RKO (cell line): ENCODE data around the gene EFCAB10.

Experiments
- DNase-seq: peaks from one replicate; pipeline ENCODE4 v3.0.0-alpha.2; 2016; ENCODE audit warnings: low spot score

The EFCAB10 gene, protein sequence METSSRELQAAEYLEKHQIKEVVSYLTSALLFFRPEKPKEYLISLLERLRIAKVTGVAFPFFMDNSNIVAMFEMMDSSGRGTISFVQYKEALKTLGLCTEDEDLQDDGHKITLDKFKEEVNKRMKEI

DNA sequence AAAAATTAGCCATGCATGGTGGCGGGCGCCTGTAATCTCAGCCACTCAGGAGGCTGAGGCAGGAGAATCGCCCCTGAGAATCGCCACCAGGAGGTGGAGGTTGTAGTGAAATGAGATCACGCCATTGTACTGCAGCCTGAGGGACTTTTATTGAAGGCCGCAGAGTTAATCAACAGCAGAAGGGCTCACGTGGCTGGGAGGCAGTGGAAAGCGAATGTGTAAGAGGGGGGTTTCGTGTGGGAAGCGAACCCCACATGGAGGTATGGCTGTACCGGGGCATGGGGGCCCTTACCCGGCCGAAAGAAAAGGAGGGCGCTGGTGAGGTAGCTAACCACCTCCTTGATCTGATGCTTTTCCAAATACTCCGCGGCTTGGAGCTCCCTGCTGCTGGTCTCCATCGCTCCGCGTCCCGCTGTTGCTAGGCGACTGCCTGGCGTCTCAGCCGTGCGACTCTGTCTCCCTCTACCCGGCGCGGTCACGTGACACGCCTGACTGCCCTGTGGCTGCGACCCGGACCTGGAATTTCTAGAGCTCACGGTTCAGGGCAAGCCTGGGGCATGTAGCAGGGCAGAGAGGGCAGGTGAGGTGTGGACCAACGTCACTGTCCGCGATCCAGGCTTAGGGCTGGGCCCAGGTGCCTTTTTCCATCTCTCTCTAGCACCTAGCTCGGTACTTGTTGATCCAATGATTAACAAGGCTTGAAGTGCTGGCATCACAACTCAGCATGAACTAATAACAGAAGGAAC, at the start of gene EFCAB10:
Gene EFCAB10 (minus strand): TSS at position 428 of the 746 bp plus-strand sequence. CDS start 30 bp downstream, at position 398.
- no peak for DNase-seq

DNA sequence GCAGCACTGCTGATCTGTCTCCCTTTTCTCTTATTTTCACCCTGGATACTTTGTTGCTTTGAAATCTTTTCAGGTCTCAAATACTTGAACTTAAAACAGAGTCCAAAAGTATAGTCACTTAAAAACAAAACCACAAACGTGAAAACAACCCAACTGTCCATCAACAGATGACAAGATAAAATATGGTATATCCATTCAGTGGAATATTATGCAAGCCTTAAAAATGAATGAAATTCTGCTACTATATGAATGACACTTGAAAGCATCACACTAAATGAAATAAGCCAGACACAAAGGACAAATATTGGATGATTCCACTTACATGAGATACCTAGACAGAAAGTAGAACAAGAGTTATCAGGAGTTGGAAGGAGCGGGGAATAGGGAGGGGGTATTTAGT, 44.7 kb upstream of the EFCAB10 start:
- DNase-seq = no peak

DNA sequence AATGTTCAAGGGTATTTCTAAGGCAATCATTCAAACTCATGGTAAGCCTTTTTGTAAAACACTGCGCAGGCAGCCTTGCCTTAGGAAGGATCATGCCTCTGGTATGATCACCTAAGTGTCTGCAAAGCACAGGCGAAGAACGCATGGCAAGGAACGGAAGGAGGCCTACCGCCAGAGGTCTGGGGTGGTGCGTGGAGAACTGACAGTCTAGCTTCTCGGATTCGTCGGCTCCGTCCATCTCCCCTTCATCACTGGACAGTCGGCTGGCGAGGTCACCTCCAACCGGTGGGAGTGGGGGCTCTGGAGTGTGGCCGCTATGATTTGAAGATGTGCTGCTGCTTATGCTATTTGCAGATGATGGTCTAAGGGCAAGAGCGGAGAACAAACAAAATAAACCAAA, 42.6 kb upstream of the EFCAB10 start:
- DNase-seq = no peak

DNA sequence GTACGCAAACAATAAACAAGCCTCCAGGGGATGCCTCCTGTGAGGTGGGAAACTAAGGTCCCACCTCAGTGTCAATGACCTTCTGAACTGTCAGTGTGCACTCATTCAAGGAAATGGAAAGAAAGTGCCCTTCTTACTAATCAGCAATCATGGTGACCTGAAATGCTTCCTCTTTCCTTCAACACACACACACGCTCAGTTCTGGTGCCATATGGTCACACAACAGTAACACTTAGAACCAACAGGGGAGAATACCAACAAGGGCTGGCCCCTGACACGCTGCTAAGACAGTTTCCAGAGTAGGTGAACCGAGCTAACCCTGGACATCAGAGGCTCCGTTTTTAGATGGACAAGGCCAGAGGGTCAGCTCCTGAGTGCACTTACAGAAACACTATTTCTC, 42.1 kb upstream of the EFCAB10 start:
- DNase-seq = no peak

DNA sequence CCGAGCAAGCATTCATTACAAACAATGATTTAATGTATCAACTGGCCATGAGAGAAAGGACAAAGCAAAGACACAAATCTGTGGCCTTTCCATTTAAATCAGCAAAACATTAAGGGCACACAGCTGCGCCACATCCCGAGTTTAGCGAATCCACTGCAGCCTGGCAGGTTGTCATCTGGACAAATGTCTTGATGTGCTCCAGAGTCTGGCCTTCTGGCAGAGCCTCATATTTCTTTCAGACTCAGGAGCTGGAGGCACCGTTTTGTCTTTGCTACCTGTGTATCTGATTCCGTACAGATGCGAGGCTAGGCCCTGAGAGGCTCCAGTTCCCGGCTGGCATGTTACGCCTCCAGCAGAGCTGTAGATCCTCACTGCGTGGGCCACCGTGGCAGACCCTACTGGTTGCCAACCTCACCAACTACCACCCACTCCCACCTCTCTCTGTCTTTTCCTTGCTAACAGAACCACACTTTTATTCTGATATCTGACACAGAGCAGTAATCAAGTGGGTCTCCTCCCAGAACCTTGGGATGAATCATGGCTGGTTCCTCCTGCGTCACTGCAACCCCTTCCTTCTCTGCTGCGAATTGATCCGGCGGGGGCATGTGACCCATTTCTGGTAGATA, 40.9 kb upstream of the EFCAB10 start:
- no peak for DNase-seq

DNA sequence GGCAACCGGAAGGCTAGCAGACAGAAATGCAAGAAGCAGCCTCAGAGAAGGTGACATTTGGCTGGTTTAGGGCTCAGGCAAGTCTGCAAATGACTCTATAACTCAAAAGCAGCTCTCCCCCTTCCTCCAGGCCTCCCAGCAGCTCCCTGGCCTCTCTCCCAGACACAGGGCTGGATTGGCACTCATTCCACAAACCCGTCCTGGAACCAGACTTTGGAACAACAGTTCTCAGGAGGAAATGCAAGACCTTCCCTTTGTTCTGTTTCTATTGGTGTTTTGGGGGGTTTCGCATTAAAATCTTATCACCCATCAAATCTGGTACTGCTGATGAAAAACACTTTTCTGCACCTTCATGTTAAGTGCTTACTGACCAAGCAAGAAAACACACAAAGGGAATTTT, 40.3 kb upstream of the EFCAB10 start:
- no peak for DNase-seq

DNA sequence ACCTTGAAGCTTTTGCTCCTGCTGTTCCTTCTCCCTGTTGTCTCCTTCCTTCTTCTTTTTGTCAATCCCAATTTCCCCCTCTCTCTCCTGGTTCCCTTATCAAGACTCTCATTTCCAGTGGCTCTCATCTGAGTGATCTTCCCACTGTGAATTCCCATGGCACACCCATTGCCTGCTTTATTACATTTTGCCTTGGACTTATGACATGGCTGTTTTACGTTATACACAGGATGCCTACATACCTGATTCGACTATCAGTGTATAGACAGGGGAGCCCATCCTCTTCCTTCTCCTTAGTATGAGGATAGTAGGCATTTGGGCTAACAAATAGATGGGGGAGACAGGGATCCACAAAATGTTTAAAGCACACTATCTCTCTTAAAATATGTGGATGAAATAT, 39.9 kb upstream of the EFCAB10 start:
- no peak for DNase-seq

DNA sequence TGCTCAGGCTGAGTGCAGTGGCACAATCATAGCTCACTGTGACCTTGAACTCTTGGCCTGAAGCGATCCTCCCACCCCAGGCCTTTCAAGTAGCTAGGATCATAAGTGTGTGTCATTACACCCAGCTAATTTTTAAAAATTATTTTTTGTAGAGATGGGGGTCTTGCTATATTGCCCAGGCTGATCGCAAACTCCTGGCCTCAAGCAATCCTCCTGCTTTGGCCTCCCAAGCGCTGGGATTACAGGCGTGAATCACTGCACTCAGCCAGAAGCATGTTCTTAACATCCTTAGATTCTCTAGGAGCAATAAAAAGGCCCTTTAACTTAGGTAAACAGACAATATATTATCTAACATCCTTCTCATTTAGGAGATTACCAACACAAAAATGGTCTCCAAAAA, 38.3 kb upstream of the EFCAB10 start:
- DNase-seq = no peak

DNA sequence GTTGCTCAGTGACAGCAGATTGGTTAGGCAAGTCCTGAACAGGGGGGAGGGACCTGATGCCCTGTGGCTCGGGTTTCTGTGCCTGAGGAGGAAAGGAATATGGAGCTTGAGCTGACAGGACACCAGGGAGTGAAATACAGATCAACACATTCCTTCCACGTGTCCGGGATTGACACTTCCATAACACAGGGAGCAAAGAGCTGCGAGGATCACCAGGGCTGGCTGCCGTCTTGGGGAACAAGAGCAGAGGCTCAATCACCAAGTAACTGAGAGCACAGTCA, 36.7 kb upstream of the EFCAB10 start:
- DNase-seq = no peak

DNA sequence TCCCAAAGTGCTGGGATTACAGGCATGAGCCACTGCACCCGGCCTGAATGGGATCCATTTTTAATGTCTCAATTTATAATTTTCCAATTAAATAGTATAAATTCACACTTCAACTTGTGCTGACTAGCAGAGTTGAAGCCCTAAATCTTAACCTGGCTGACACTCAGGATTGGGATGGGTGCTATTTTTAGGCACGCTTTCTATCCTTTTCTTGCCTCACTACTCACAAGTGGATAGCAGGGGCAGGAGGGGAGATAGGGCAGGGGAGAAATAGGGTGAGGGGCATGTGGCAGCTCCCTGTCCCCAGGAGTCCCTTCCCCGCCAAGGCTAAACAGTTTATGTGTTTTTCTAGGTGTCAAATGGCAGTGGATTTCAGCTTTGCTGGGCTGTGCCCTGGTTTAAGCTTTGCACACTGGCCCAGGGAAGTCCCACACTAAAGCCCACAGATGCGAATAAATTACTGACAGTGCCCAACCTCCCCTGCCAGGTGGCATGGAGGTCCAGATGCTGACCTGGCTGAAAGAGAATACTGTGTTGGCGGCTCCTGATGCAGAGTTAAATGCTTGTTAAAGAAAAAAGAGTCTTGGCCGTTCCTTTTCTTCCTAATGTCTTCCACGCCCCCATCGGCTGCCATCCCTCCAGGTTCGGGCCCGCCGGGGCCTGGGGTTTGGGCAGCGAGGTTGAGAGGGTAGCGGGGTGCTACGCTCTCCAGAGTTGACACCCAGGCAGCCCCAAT, 36.2 kb upstream of the EFCAB10 start:
- DNase-seq = no peak

DNA sequence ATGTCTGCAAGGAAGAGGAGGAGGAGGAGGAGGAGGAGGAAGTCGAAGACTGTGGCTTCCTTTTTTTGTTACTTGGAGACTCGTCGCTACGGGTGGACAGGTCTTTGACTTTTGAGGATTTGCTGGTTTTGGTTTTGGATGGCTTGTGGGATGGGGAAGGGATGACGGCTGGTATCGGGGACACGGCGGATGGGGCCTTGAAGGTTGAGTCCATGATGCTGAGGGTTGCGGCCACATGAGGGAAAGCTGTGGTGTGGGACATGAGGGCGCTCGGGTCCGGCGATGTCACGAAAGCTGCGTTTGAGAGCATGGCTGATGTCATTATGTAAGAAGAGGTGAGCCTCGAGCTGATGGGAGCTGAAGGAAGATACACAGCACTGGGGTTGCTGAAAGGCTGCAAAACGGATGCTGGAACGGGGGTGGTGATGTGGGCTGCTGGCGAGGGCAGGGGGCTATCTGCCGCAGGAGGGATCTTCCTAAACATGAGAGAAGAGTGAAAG, 33.1 kb upstream of the EFCAB10 start:
- DNase-seq = no peak

DNA sequence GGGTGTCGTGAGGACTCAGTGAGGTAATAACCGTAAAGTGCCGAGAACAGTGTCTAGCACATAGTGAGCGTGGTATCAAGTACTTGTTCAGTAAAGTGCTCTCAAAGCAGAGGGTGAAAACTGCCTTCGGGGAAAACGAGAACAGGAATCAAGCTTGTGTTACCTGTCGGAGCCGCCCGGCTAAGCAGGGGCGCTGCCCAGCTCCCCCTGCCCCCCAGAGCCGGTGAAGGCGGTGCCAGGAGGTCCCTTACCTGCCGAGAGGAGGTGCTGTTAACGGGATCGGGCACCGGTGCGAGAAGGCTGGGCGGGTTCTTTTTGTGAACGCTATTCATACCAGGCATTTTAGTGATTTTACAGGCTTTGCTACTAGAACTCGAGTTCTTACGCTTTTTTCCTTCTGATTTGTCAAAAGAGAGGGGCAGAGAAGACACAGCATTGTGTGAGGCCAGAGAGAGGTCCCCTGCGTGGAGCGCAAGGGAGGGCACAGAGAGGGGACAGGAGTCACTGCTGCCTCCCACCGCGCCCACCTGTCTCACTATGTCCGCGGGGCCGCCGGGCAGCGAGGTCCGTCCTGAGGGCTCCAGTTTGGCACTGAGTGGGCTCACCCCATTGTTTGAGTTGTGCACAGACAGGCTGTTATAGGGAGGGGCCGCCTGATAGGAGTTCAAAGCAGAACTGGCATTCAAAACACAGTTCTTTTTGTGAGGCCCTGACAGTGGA, 32.5 kb upstream of the EFCAB10 start:
- DNase-seq = no peak

DNA sequence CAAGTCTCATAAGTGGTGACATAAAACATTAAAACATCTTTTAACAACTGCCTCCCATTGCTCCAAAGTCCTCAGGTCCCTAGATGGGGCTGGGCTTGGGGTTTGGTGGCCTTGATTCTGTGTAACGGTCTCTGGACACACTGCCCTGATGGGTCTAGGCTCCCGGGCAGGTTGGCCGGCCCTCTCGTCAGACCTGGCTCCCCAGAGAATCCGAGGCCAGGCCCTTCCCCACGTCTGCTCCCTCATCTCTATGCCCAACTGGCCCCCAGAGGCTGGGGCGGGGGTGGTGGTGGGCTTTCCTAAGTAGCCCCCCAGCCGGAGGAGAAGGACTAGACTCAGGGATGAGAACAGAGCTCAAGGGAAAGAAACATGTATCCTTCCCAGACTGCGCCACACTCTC, 31.5 kb upstream of the EFCAB10 start:
- DNase-seq = no peak

DNA sequence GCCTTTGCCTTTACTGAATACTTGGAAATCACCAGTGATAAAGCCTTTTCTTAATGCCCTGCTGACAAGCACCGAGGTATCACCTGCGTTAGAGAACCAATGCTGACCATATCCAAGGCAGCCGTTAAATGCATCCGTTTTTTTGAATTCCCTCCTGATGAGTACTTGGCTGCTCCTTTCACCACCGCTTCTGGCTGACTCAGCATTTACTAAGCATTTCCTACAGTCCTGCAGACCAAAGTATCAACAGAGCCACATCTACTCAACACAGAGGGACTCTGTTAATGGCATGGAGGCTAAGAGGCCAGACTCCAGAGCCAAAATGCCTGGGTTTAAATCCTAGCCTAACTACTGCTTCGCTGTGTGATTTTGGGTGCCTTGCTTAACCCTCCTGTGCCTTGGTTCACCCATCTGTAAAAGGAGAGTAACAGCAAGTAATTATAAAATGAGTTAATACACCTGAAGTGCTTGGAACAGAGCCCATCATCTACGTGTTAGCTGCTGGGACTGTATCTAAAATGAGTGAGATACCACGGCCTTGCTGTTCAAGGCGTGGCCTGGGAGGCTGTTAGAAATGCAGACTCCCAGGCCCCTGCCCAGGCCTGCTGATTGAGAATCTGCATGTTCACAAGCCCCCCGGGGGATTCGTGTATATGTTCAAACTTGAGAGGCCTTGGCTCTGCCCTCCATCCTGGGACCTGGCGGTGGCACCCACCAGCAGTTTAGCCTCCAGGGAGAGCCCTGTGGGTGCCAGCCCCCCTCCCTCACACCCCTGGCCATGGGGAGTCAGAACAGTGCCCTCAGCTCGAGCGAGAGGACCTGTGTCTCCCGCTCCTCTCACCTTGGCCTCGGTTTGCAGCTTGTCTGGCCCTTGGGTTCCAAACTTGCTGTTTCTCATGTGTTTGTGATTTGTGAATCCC, 30.8 kb upstream of the EFCAB10 start:
- DNase-seq = peak; percentile 79

DNA sequence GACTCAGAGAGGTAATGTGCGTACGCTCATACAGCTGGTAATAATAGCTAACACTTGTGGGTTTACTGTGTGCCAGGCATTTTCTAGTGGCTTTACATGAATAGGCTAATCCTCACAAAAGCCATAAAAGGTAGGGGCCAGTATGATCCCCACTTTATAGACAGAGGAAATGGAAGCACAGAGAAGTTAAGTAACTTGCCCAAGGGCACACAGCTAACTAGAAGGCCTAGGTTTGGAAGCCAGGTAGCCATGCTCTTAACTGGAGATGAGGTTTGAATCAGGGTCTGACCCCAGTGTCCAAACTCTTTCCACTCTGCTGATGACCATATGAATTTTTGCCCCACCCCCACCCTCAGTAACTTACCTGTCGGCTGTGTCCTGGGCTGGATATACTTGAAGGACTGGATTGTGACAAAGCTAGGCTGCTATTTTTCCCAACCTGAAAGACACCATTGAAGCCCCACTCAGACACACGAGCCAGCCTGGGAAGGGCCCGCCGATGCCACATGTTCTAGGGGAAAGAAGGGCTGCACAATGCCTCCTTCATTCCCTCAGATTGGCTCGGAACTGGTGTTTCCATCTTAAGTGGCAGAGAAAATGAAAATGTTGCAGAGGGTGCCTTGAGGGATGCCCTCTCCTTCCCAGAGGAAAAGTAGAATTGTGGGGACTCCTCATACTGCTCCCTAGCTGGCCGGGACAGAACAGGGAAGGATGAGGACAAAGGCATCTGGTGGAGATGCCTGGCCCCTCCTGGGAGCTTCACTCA, 29.1 kb upstream of the EFCAB10 start:
- DNase-seq = no peak

DNA sequence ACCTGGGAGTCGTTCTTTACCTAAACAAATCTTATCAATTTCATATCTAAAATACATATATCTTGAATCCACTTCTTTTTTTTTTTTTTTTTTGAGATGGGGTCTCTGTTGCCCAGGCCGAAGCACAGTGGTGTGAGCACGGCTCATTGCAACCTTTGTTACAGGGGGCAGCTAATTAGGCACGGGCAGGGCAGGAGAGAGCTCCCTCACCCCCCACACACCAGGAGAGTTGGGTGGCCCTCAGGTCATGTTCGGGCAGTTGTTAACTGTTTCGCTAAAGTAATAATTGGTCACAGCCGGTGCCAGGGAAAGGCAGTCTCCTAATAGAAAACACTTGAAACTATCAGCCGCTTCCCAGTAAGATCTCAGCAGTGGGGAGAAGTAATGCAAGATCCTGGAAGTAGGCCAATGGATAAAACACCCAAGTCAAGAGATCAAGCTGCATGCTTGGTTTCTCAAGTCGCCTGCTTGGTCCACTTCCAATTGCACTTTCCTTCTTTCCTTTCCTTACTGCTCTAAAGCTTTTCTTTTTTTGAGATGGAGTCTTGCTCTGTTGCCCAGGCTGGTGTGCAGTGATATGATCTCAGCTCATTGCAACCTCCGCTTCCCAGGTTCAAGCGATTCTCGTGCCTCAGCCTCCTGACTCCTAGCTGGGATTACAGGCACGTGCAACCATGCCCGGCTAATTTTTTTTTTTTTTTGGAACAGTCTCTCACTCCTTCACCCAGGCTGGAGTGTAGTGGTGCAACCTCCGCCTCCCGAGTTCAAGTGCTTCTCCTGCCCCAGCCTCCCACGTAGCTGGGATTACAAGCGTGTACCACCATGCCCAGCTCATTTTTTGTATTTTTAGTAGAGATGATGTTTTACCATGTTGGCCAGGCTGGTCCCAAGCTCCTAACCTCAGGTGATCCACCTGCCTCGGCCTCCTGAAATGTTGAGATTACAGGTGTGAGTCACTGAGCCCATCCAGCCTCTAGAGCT, 21.3 kb upstream of the EFCAB10 start:
- DNase-seq = no peak

DNA sequence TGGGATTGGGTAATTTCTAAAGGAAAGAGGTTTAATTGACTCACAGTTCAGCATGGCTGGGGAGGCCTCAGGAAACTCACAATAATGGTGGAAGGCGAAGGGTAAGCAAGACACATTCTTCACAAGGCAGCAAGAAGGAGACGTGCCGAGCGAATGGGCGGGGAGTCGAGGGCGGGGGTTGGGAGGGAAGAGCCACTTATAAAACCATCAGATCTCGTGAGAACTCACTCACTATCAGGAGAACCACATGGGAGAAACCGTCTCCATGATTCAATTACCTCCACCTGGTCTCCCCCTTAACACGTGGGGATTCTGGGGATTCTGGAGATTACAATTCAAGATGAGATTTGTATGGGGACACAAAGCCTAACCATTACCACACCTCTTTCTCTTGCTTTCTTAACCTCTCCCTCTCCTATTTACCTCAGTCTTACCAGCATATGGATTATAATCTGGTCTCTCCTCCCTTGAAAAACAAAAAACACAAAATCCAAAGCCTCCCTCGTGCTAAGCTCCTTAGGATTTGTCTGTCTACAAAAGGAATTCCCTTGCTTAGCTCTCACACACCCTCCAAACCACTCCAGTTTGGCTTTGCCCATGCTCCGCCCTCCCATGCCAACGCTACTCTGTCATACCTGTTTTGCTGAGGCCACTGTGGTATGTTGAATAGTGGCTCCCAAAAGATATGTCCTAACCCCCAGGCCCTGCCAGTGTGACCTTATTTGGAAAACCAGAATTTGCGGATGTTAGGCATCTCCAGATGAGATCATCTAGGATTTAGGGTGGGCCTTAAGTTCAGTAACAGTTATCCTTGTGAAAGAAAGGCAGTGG, 19.6 kb upstream of the EFCAB10 start:
- no peak for DNase-seq

DNA sequence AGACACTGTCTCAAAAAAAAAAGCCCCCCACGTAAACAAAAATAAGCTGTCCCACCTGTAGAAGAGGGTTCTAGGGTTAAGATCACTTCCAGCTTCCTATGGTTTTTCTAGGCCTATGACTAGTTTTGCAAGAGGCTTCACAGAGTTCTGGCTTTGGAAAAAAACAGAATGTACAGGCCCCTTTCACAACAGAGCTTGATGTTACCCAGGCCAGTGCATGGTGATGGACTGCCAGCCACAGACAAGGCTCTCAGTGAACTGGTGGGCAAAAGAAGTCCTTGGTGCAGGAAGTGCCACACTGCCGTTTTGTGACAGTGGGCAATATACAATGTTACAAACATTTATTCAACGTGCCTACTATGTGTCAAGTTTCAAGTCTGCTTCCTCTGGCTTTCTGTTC, 18.3 kb upstream of the EFCAB10 start:
- no peak for DNase-seq
